Suprapubic skin (tissue), 4 donors: ENCODE results near the gene GNAI1.

Source experiments
- CTCF ChIP-seq, 2 donors: fragments of 200-600 bp in 1 of 2; fragments of 450-650 bp in 1 of 2; sonication (generic) in 1 of 2; IDR thresholded peaks; one replicate each; pipeline ENCODE4 v1.5.1; 2016 to 2019; ENCODE audit warnings: antibody characterized with exemption in 2 of 2, mild to moderate bottlenecking in 1 of 2, moderate library complexity in 1 of 2
- EP300 ChIP-seq: sonication (generic); formaldehyde crosslinking; IDR thresholded peaks from one replicate; pipeline ENCODE4 v1.6.1; 2017; ENCODE audit warnings: antibody characterized with exemption
- POLR2A ChIP-seq, 2 donors: fragments of 450-650 bp; IDR thresholded peaks; one replicate each; pipeline ENCODE4 v1.6.1; 2017; ENCODE audit warnings: antibody characterized with exemption in 2 of 2, mild to moderate bottlenecking in 2 of 2, moderate library complexity in 2 of 2
- POLR2AphosphoS5 ChIP-seq, 3 donors: sonication (generic); formaldehyde crosslinking; IDR thresholded peaks; one replicate each; pipeline ENCODE4 v1.6.1; 2017; ENCODE audit warnings: antibody characterized with exemption in 3 of 3

- no peak for TF ChIP-seq POLR2A (IDR thresholded peaks at IDR 0.05)
- TF ChIP-seq CTCF (IDR thresholded peaks at IDR 0.05) = no peak
- TF ChIP-seq EP300 = no peak
- no peak for TF ChIP-seq POLR2AphosphoS5 (IDR thresholded peaks at IDR 0.05)
Measured at GRCh38 chr7:80189638-80190037, 55.0 kb downstream of the GNAI1 start.
